Measurements from ENCODE around the gene C10orf67. TPM values are rescaled to one million over a fixed set of nuclear protein-coding genes. Genes with fewer than 3 reads are reported as not detected.

C10orf67 gene
- total RNA-seq, 4 donors from 2014 or later: not detected

DNA sequence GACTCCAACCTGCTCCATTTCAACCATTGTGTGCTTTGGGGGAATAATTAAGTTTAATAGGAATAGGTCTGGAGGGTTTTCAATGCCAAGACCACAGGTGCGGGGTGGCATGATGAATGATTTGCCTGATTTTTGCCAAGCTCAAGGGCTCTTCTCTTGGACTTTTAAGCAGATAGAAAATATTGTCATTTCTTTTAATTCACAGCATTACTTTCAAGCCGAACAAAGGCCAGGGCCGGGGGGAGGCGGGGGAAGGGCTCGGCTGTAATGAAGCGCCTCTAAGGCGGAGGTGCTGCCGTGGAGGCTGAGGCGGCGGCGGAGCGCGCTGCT, 146.0 kb downstream of the C10orf67 start:
- H3K36me3 ChIP-seq: no peaks in the 10 kb centered on the region
- peaks cover 0 to 10% (median 0%) of the 10 kb centered on the region in 3 donors for H3K4me1 ChIP-seq
- peaks cover 99% of the 10 kb centered on the region for H3K27me3 ChIP-seq
- H3K27ac ChIP-seq: no peak overlapping the region
- 0 to 38% methylated on average over 1 to 4 of the region's 13 CpGs for WGBS, 2 donors (ENCODE audit: low coverage in 1 of 2)
- ATAC-seq: no peak
- H3K4me3 ChIP-seq: no peak overlapping the region
- H3K9me3 ChIP-seq: no peaks in the 10 kb centered on the region
- TF ChIP-seq EP300 (IDR thresholded peaks at IDR 0.05): no peak
- no peak for TF ChIP-seq POLR2A (IDR thresholded peaks at IDR 0.05)
- no peak for TF ChIP-seq POLR2AphosphoS5 (IDR thresholded peaks at IDR 0.05)
- TF ChIP-seq, protein P1, sequence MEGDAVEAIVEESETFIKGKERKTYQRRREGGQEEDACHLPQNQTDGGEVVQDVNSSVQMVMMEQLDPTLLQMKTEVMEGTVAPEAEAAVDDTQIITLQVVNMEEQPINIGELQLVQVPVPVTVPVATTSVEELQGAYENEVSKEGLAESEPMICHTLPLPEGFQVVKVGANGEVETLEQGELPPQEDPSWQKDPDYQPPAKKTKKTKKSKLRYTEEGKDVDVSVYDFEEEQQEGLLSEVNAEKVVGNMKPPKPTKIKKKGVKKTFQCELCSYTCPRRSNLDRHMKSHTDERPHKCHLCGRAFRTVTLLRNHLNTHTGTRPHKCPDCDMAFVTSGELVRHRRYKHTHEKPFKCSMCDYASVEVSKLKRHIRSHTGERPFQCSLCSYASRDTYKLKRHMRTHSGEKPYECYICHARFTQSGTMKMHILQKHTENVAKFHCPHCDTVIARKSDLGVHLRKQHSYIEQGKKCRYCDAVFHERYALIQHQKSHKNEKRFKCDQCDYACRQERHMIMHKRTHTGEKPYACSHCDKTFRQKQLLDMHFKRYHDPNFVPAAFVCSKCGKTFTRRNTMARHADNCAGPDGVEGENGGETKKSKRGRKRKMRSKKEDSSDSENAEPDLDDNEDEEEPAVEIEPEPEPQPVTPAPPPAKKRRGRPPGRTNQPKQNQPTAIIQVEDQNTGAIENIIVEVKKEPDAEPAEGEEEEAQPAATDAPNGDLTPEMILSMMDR (IDR thresholded peaks at IDR 0.05): no peak

DNA sequence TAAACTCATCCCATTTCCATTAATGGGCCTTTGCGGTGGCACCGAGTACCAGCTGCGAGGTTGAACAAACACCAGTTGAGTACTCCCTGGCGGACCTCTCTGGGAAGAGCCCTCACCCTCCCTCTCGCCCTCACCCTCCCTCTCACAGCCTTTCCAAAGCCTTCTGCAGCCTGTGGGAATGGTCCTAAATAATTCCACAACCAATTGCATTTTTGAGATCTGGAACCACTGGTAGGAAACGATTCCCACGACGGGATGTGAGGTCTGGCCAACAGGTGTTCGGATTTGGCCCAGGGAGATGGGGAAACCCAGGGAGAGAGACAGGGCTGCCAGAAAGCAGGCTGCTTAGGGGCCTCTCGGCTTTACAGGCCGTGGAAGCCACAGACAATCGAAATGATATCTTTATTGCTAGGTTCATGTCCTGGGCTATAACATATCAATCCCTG, 147.2 kb downstream of the C10orf67 start:
- Histone ChIP-seq H3K36me3 (no peaks in the 10 kb centered on the region), H3K27ac (no peak overlapping the region), H3K9me3 (no peaks in the 10 kb centered on the region), H3K27me3 (peaks cover 99% of the 10 kb centered on the region), H3K4me1 (peaks cover 0 to 20% (median 0%) of the 10 kb centered on the region in 3 donors), H3K4me3 (no peak overlapping the region)
- 0% methylated on average over 7 of the region's 12 CpGs for WGBS, 2 donors (ENCODE audit: low coverage in 1 of 2)
- ATAC-seq: no peak
- TF ChIP-seq POLR2A (IDR thresholded peaks at IDR 0.05): no peak
- no peak for TF ChIP-seq EP300 (IDR thresholded peaks at IDR 0.05)
- no peak for TF ChIP-seq POLR2AphosphoS5 (IDR thresholded peaks at IDR 0.05)
- TF ChIP-seq, protein P1 (IDR thresholded peaks at IDR 0.05): no peak

DNA sequence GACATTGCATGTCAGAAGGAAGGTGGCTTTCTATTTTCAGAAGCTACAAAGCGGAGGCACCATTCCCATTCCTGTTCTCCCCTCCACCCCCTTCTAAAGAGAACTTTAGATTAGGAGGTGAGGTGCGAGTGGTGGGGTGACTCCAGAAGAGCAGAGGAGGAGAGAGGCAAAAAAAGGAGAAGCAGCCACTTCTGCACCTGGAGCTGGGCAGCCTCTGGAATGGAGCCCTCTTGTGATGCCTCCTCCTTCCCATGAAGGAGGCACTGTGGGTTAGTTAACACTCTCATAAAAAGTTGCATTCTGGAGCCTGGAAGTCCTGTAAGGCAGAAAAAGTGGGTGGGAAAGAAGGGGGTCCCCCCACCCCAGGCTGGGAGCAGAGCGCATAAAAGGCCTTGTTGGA, 147.7 kb downstream of the C10orf67 start:
- H3K27me3 ChIP-seq: peaks cover 99% of the 10 kb centered on the region

DNA sequence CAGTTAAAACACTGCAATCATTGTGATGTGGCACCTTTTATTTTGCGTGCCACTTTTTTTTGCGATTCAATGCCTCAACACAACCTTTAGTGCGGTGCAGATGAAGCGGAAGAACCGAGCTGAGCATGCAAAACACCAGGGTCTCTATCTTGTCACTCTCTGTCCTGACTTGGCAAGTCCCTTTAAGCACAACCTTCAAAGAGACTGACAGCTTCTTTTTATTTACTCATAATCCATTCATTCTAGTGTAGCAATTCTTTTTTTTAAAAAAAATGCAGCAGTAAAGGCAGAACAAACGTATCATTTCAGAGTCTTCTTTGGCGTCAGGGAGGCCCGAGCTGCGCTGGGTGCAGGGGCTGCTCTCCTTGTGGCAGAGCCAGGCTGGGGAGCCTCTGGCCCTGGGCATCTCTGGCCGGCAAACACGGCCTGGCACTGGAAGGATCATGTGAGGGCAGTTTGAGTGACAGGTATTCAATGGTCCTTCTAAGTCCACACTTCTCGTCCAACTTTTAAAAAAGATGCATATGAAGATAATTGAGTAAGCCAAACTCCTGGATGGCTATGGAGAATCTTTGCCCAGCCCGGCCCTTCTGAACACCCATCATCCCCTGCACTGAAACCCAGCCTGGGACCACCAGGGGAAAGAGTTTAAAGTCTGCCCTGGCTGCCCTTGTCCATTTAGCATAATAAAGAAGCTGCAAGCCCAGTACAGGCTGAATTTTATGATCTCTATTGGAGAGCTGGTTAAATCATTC, 148.6 kb downstream of the C10orf67 start:
- no peaks in the 10 kb centered on the region for H3K9me3 ChIP-seq
- H3K4me1 ChIP-seq: peaks cover 0 to 32% (median 0%) of the 10 kb centered on the region in 3 donors
- TF ChIP-seq POLR2AphosphoS5 (IDR thresholded peaks at IDR 0.05): no peak
- TF ChIP-seq, protein P1 (IDR thresholded peaks at IDR 0.05): no peak
- no peak for TF ChIP-seq POLR2A (IDR thresholded peaks at IDR 0.05)
- no peak for TF ChIP-seq EP300 (IDR thresholded peaks at IDR 0.05)
- ATAC-seq: no peak
- H3K36me3 ChIP-seq: no peaks in the 10 kb centered on the region
- H3K27ac ChIP-seq: no peak overlapping the region
- H3K27me3 ChIP-seq: peaks cover 100% of the 10 kb centered on the region
- 2 to 15% methylated on average over 6 to 8 of the region's 13 CpGs for WGBS, 2 donors (ENCODE audit: low coverage in 1 of 2)
- no peak overlapping the region for H3K4me3 ChIP-seq

More for the DNA sequence above, 147.7 kb downstream of the C10orf67 start:
- Histone ChIP-seq H3K4me1 (peaks cover 0 to 25% (median 0%) of the 10 kb centered on the region in 3 donors), H3K36me3 (no peaks in the 10 kb centered on the region), H3K9me3 (no peaks in the 10 kb centered on the region), H3K4me3 (no peak overlapping the region), H3K27ac (no peak overlapping the region)
- ATAC-seq: no peak
- 0 to 5% methylated on average over 1 to 2 of the region's 3 CpGs for WGBS, 2 donors (ENCODE audit: low coverage in 1 of 2)
- no peak for TF ChIP-seq EP300 (IDR thresholded peaks at IDR 0.05)
- TF ChIP-seq, protein P1 (IDR thresholded peaks at IDR 0.05): no peak
- no peak for TF ChIP-seq POLR2AphosphoS5 (IDR thresholded peaks at IDR 0.05)
- TF ChIP-seq POLR2A (IDR thresholded peaks at IDR 0.05): no peak

Measured in gastroesophageal sphincter (tissue), 4 donors.